Vagina (tissue), 2 donors: ENCODE measurements around the gene XPNPEP1. TPM values are rescaled to one million over a fixed set of nuclear protein-coding genes. Genes with fewer than 3 reads are reported as not detected.

Source experiments
- DNase-seq, 2 donors: peaks; one replicate each; pipeline ENCODE4 v3.0.0-alpha.2; 2017; ENCODE audit errors: extremely low spot score in 2 of 2
- H3K27ac ChIP-seq: fragments of 200-600 bp; sonication (generic); one replicate; pipeline ENCODE4 v1.5.1; 2019
- H3K27me3 ChIP-seq: fragments of 200-600 bp; sonication (generic); one replicate; pipeline ENCODE4 v1.5.1; 2019
- H3K36me3 ChIP-seq, 2 donors: fragments of 200-600 bp; sonication (generic); one replicate each; pipeline ENCODE4 v1.5.1; 2017 to 2019
- H3K4me1 ChIP-seq: fragments of 200-600 bp; sonication (generic); one replicate; pipeline ENCODE4 v1.5.1; 2019
- H3K4me3 ChIP-seq, 2 donors: fragments of 200-600 bp; sonication (generic); 1 replicate in 1 of 2; 2 replicates in 1 of 2; pipeline ENCODE4 v1.5.1; 2016 to 2019
- H3K9me3 ChIP-seq: fragments of 200-600 bp; sonication (generic); one replicate; pipeline ENCODE4 v1.5.1; 2019
- POLR2A ChIP-seq, 2 donors: fragments of 450-650 bp; IDR thresholded peaks; one replicate each; pipeline ENCODE4 v1.6.1; 2017; ENCODE audit warnings: antibody characterized with exemption in 2 of 2, mild to moderate bottlenecking in 2 of 2, moderate library complexity in 2 of 2
- POLR2AphosphoS5 ChIP-seq, 2 donors: sonication (generic); formaldehyde crosslinking; IDR thresholded peaks; one replicate each; pipeline ENCODE4 v1.9.0; 2017; ENCODE audit warnings: antibody characterized with exemption in 2 of 2, mild to moderate bottlenecking in 2 of 2, low read depth in 1 of 2; ENCODE audit not compliant: insufficient read depth in 1 of 2
- intact Hi-C: fragments of 100-400 bp; cut with DNase I; formaldehyde crosslinking; loops from one replicate; pipeline ENCODE4 v1.15.1; 2023
- total RNA-seq: library from RNA; depleted of rRNA; stranded (reverse); fragments of >200 nt; gene quantifications from one replicate; pipeline ENCODE4 v1.2.3, GENCODE V29; 2016
- TF ChIP-seq, protein P1 (sequence below), 3 experiments: fragments of 450-650 bp in 2 of 3; fragments of 200-600 bp in 1 of 3; sonication (generic) in 1 of 3; IDR thresholded peaks; one replicate each; pipeline ENCODE4 v1.5.1; 2017 to 2019; ENCODE audit warnings: antibody characterized with exemption in 3 of 3, mild to moderate bottlenecking in 2 of 3, moderate library complexity in 2 of 3

XPNPEP1 gene
- total RNA-seq, 1 donor from 2014 or later = 90.4 TPM

DNA sequence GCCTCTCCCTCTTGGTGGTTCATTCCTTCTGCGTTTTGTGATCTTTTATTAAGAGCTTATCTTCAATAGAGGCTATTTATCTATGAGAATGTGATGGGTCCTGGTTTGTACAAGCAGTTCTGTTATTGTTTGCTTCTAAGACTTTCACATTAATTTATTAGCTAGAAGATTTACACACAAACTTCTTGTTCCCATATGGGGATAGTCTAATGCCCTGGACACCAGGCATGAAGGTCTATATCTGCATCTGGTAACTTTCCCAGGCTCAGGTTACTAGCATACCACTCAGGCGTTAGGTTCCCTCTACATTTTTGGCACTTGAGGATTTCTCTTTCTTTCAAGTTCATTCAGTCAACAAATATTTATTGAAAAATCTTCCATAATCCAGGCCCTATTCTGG lies 7.7 kb downstream of the XPNPEP1 start:
- intact Hi-C loops = no loop called here
- Histone ChIP-seq H3K4me3 (no peak overlapping the region), H3K9me3 (no peaks in the 10 kb centered on the region), H3K27ac (no peak overlapping the region), H3K4me1 (peaks cover 20% of the 10 kb centered on the region), H3K27me3 (no peaks in the 10 kb centered on the region), H3K36me3 (no peaks in the 10 kb centered on the region)
- no peak for TF ChIP-seq POLR2AphosphoS5 (IDR thresholded peaks at IDR 0.05; ENCODE audit: insufficient read depth in 1 of 2, low read depth in 1 of 2)
- no peak for TF ChIP-seq POLR2A (IDR thresholded peaks at IDR 0.05)
- TF ChIP-seq, protein P1, sequence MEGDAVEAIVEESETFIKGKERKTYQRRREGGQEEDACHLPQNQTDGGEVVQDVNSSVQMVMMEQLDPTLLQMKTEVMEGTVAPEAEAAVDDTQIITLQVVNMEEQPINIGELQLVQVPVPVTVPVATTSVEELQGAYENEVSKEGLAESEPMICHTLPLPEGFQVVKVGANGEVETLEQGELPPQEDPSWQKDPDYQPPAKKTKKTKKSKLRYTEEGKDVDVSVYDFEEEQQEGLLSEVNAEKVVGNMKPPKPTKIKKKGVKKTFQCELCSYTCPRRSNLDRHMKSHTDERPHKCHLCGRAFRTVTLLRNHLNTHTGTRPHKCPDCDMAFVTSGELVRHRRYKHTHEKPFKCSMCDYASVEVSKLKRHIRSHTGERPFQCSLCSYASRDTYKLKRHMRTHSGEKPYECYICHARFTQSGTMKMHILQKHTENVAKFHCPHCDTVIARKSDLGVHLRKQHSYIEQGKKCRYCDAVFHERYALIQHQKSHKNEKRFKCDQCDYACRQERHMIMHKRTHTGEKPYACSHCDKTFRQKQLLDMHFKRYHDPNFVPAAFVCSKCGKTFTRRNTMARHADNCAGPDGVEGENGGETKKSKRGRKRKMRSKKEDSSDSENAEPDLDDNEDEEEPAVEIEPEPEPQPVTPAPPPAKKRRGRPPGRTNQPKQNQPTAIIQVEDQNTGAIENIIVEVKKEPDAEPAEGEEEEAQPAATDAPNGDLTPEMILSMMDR (IDR thresholded peaks at IDR 0.05) = no peak
- DNase-seq = no peak

GRCh38 chr10:109914966-109915365 lies 8.3 kb downstream of the XPNPEP1 start:
- Histone ChIP-seq H3K4me1 (peaks cover 20% of the 10 kb centered on the region), H3K36me3 (no peaks in the 10 kb centered on the region), H3K27me3 (no peaks in the 10 kb centered on the region), H3K4me3 (no peak overlapping the region), H3K9me3 (no peaks in the 10 kb centered on the region), H3K27ac (no peak overlapping the region)
- no peak for DNase-seq
- TF ChIP-seq, protein P1 (IDR thresholded peaks at IDR 0.05) = no peak
- no peak for TF ChIP-seq POLR2A (IDR thresholded peaks at IDR 0.05)
- no peak for TF ChIP-seq POLR2AphosphoS5 (IDR thresholded peaks at IDR 0.05; ENCODE audit: insufficient read depth in 1 of 2, low read depth in 1 of 2)
- intact Hi-C loops = no loop called here

DNA sequence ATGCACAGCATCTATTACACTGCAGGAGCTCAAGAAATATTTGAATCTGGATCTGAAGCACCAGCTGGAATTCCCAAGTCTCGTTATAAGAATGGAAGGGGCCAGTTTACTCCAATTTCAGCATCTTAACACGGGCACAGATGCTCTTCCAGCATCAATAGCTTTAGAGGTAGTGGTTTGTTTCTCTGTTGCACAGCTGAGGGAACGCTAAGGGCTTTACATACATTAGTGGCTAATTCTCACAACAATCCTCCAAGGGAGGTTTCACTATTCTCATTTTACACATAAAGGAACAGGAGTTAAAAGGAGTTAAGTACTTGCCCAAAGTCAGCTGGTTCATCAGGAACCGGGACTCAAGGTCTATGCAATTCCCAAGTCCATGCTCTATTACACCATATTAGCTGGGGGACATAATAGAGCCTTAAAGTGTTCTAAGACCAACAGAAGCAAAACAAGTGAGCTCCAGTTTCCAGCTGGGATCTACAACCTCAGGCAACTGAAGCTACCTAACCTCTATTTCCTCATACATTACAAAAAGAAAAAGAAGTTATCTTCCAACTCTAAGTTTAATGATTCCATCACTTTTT lies 9.9 kb downstream of the XPNPEP1 start:
- Histone ChIP-seq H3K9me3 (no peaks in the 10 kb centered on the region), H3K4me1 (peaks cover 20% of the 10 kb centered on the region), H3K27ac (no peak overlapping the region), H3K27me3 (no peaks in the 10 kb centered on the region), H3K4me3 (no peak overlapping the region), H3K36me3 (no peaks in the 10 kb centered on the region)
- DNase-seq = no peak
- TF ChIP-seq POLR2A (IDR thresholded peaks at IDR 0.05) (no peak), POLR2AphosphoS5 (IDR thresholded peaks at IDR 0.05; ENCODE audit: insufficient read depth in 1 of 2, low read depth in 1 of 2) (no peak)
- TF ChIP-seq, protein P1 (IDR thresholded peaks at IDR 0.05) = no peak
- intact Hi-C loops = no loop called here

DNA sequence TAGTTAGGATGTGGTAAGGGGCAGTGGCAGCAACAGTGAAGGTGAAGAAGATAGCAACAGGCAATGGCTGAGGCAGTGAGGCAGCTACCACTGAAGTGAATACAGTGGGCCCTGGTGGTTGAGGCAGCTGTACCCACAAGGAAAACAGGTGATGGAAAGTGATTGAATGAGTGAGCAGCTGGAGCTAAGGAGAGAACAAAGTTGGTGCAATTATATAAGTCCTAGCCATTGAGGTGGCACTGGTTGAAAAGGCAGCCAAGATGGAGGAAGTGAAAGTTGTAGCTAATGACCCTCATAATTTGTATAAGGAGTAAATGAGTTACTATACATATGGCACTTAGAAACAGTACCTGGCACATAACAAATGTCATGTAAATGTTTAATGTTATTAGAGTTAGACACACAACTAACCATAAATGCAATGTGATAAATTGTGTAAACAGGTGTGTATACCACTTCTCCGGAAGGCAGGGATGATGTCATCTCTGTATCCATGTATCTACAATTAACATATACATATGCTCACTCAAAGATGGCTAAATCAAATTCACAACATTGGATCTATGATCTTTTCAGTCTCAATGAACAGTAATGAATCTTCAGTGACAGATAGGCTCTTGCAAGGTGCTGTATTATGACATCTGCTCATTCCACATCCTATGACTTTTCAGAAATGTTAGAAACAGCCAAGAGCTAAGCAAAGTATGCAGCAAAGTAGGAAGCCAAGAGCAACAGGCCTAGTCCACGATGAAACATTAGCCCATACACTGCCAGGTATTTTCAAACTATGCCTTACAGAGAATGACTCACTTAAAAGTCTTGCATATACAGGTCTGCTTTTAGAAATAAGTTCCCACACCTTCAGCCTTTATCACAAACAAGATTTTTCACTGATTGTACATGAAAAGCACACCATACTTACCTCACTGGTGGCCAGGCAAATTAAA lies 10.7 kb downstream of the XPNPEP1 start:
- no peaks in the 10 kb centered on the region for H3K27me3 ChIP-seq
- TF ChIP-seq, protein P1 (IDR thresholded peaks at IDR 0.05) = no peak
- TF ChIP-seq POLR2A (IDR thresholded peaks at IDR 0.05) (no peak), POLR2AphosphoS5 (IDR thresholded peaks at IDR 0.05; ENCODE audit: insufficient read depth in 1 of 2, low read depth in 1 of 2) (no peak)
- peaks cover 20% of the 10 kb centered on the region for H3K4me1 ChIP-seq
- peaks cover 0 to 2% of the 10 kb centered on the region in 2 donors for H3K36me3 ChIP-seq
- H3K4me3 ChIP-seq = no peak overlapping the region
- no peaks in the 10 kb centered on the region for H3K9me3 ChIP-seq
- H3K27ac ChIP-seq = no peak overlapping the region
- intact Hi-C loops = no loop called here
- no peak for DNase-seq

GRCh38 chr10:109911903-109912302 lies 11.4 kb downstream of the XPNPEP1 start:
- intact Hi-C loops = no loop called here
- TF ChIP-seq, protein P1 (IDR thresholded peaks at IDR 0.05) = no peak
- TF ChIP-seq POLR2AphosphoS5 (IDR thresholded peaks at IDR 0.05; ENCODE audit: insufficient read depth in 1 of 2, low read depth in 1 of 2) (no peak), POLR2A (IDR thresholded peaks at IDR 0.05) (no peak)
- no peak overlapping the region for H3K27ac ChIP-seq
- peaks cover 0 to 9% of the 10 kb centered on the region in 2 donors for H3K36me3 ChIP-seq
- H3K4me1 ChIP-seq = peaks cover 20% of the 10 kb centered on the region
- H3K4me3 ChIP-seq = no peak overlapping the region
- DNase-seq = no peak
- no peaks in the 10 kb centered on the region for H3K27me3 ChIP-seq
- H3K9me3 ChIP-seq = no peaks in the 10 kb centered on the region
